ENCODE measurements around the gene ZNF556.

GRCh38 chr19:2852598-2852997 is 14.5 kb upstream of the ZNF556 start:
- TF ChIP-seq CTCF (IDR thresholded peaks at IDR 0.05): no peak
- TF ChIP-seq POLR2A (IDR thresholded peaks at IDR 0.05): no peak

Data from uterus (tissue), 2 donors.